Body of pancreas (tissue), 4 donors: ENCODE results near the gene COQ7. TPM values are rescaled to one million over a fixed set of nuclear protein-coding genes. Genes with fewer than 3 reads are reported as not detected.

ENCODE experiments used
- ATAC-seq: fragments of 150-250 bp; one replicate; pipeline ENCODE4 v1.9.1; 2016
- DNase-seq, 4 donors: peaks; one replicate each; pipeline ENCODE4 v3.0.0-alpha.2; 2019
- H3K27ac ChIP-seq, 4 donors: fragments of 200-600 bp; sonication (generic); 1 replicate in 3 of 4; 2 replicates in 1 of 4; pipeline versions ENCODE4 v1.5.1 to v1.6.1; 2016 to 2019; ENCODE audit warnings: mild to moderate bottlenecking in 1 of 4, mixed read lengths in 1 of 4, moderate library complexity in 1 of 4
- H3K27me3 ChIP-seq, 2 donors: fragments of 200-600 bp; sonication (generic); one replicate each; pipeline ENCODE4 v1.6.0; 2016; ENCODE audit warnings: mild to moderate bottlenecking in 1 of 2
- H3K36me3 ChIP-seq, 2 donors: fragments of 200-600 bp; sonication (generic); replicated peaks in 1 of 2; 2 replicates each; pipeline ENCODE4 v1.5.1; 2016; ENCODE audit warnings: low read depth in 2 of 2; ENCODE audit not compliant: insufficient read depth in 1 of 2
- H3K4me1 ChIP-seq: fragments of 200-600 bp; sonication (generic); one replicate; pipeline ENCODE4 v1.6.0; 2016
- H3K4me3 ChIP-seq, 2 donors: fragments of 200-600 bp; sonication (generic); 1 replicate in 1 of 2; 2 replicates in 1 of 2; pipeline ENCODE4 v1.5.1; 2016 to 2019
- H3K9me3 ChIP-seq, 3 donors: fragments of 200-600 bp; sonication (generic); 1 replicate in 2 of 3; 2 replicates in 1 of 3; pipeline ENCODE4 v1.5.1; 2016
- CTCF ChIP-seq, 7 experiments: fragments of 450-650 bp in 4 of 7; fragments of 200-600 bp in 3 of 7; sonication (generic) in 3 of 7; IDR thresholded peaks; one replicate each; pipeline ENCODE4 v1.5.1; 2016 to 2019; ENCODE audit warnings: antibody characterized with exemption in 7 of 7
- POLR2A ChIP-seq, 3 donors: fragments of 450-650 bp; IDR thresholded peaks; one replicate each; pipeline ENCODE4 v1.6.1; 2016; ENCODE audit warnings: antibody characterized with exemption in 3 of 3, mild to moderate bottlenecking in 2 of 3
- whole genome bisulfite sequencing, 2 donors: methylation state at CpG; one replicate each; pipeline ENCODE4 v1.1.5; 2017; 5-methylcytosine and 5-hydroxymethylcytosine counted together
- intact Hi-C: fragments of 100-400 bp; cut with DNase I; formaldehyde crosslinking; loops from one replicate; pipeline ENCODE4 v1.15.1; 2023
- total RNA-seq, 2 donors: library from RNA; depleted of rRNA; stranded (reverse); fragments of >200 nt; gene quantifications; one replicate each; pipeline ENCODE4 v1.1.0, GENCODE V29; 2016

The COQ7 gene
- total RNA-seq, 2 donors from 2014 or later = 8.6 to 9.1 TPM

GRCh38 chr16:19029980-19030379, 37.4 kb upstream of the COQ7 start:
- no peak for TF ChIP-seq CTCF (IDR thresholded peaks at IDR 0.05)
- no peak for TF ChIP-seq POLR2A (IDR thresholded peaks at IDR 0.05)
- Histone ChIP-seq H3K27ac (no peak overlapping the region), H3K27me3 (no peaks in the 10 kb centered on the region), H3K4me3 (no peak overlapping the region), H3K36me3 (no peaks in the 10 kb centered on the region), H3K9me3 (no peaks in the 10 kb centered on the region), H3K4me1 (no peaks in the 10 kb centered on the region)
- ATAC-seq (no peak), DNase-seq (no peak)
- intact Hi-C loops = no loop called here
- WGBS, 2 donors = 67 to 81% methylated on average over 6 of the region's 6 CpGs

GRCh38 chr16:19031738-19032137, 35.7 kb upstream of the COQ7 start:
- ATAC-seq (no peak), DNase-seq (no peak)
- Histone ChIP-seq H3K27ac (no peak overlapping the region), H3K4me1 (no peaks in the 10 kb centered on the region), H3K9me3 (no peaks in the 10 kb centered on the region), H3K36me3 (no peaks in the 10 kb centered on the region), H3K4me3 (no peak overlapping the region), H3K27me3 (no peaks in the 10 kb centered on the region)
- intact Hi-C loops = no loop called here
- no peak for TF ChIP-seq CTCF (IDR thresholded peaks at IDR 0.05)
- no peak for TF ChIP-seq POLR2A (IDR thresholded peaks at IDR 0.05)
- 65 to 69% methylated on average over 4 of the region's 4 CpGs for WGBS, 2 donors

- no peaks in the 10 kb centered on the region for H3K4me1 ChIP-seq
- no peaks in the 10 kb centered on the region for H3K9me3 ChIP-seq
- no peak for DNase-seq
- no peak overlapping the region for H3K27ac ChIP-seq
- no peak overlapping the region for H3K4me3 ChIP-seq
- no peaks in the 10 kb centered on the region for H3K36me3 ChIP-seq
- intact Hi-C loops = no loop called here
- TF ChIP-seq POLR2A (IDR thresholded peaks at IDR 0.05) (no peak), CTCF (IDR thresholded peaks at IDR 0.05) (no peak)
- no peaks in the 10 kb centered on the region for H3K27me3 ChIP-seq
- 77 to 94% methylated on average over 1 of the region's 1 CpG for WGBS, 2 donors
- ATAC-seq = no peak
These were observed 33.7 kb upstream of the COQ7 start for GRCh38 chr16:19033761-19034160.

GRCh38 chr16:19040400-19040799, 27.0 kb upstream of the COQ7 start:
- H3K27ac ChIP-seq = no peak overlapping the region

More at GRCh38 chr16:19040400-19040799, 27.0 kb upstream of the COQ7 start:
- intact Hi-C loops = no loop called here
- ATAC-seq (no peak), DNase-seq (no peak)
- H3K4me1 ChIP-seq = no peaks in the 10 kb centered on the region
- 81 to 92% methylated on average over 2 of the region's 2 CpGs for WGBS, 2 donors
- no peaks in the 10 kb centered on the region for H3K9me3 ChIP-seq
- H3K27me3 ChIP-seq = no peaks in the 10 kb centered on the region
- no peaks in the 10 kb centered on the region for H3K36me3 ChIP-seq
- TF ChIP-seq POLR2A (IDR thresholded peaks at IDR 0.05) = no peak
- no peak for TF ChIP-seq CTCF (IDR thresholded peaks at IDR 0.05)
- no peak overlapping the region for H3K4me3 ChIP-seq
